Measurements from ENCODE around the gene RPS15A.
"Not testable (repeated sequence)": the region's sequence is repeated elsewhere in the genome, so short reads cannot be mapped to it uniquely, and the experiment has no call there.

RPS15A gene

GRCh38 chr16:18780460-18781026 lies 9.6 kb downstream of the RPS15A start:
- not testable (repeated sequence) for H3K27ac ChIP-seq (ENCODE audit: low read length); H3K4me3 ChIP-seq (ENCODE audit: low read length); DNase-seq (ENCODE audit: low read depth, low spot score); H3K27me3 ChIP-seq (ENCODE audit: control insufficient read depth, insufficient read depth, low read length); H3K9me3 ChIP-seq (ENCODE audit: control insufficient read depth, insufficient read depth, low read length); H3K4me1 ChIP-seq (ENCODE audit: control insufficient read depth, insufficient read depth, low read length)
- no CpG with 5 or more reads among the region's 8 CpGs for whole genome bisulfite sequencing (ENCODE audit: insufficient coverage, insufficient read length)
- peaks cover 24% of the 10 kb centered on the region for H3K36me3 ChIP-seq (ENCODE audit: control insufficient read depth, insufficient read depth, low read length)

GRCh38 chr16:18777664-18778063 lies 12.5 kb downstream of the RPS15A start:
- H3K9me3 ChIP-seq (ENCODE audit: control insufficient read depth, insufficient read depth, low read length); H3K4me1 ChIP-seq (ENCODE audit: control insufficient read depth, insufficient read depth, low read length); H3K27me3 ChIP-seq (ENCODE audit: control insufficient read depth, insufficient read depth, low read length); DNase-seq (ENCODE audit: low read depth, low spot score); H3K36me3 ChIP-seq (ENCODE audit: control insufficient read depth, insufficient read depth, low read length); H3K27ac ChIP-seq (ENCODE audit: low read length); H3K4me3 ChIP-seq (ENCODE audit: low read length): not testable (repeated sequence)
- WGBS (ENCODE audit: insufficient coverage, insufficient read length) = no CpG with 5 or more reads among the region's 1 CpG

GRCh38 chr16:18776334-18776733 lies 13.8 kb downstream of the RPS15A start:
- not testable (repeated sequence) for H3K4me3 ChIP-seq (ENCODE audit: low read length); H3K27me3 ChIP-seq (ENCODE audit: control insufficient read depth, insufficient read depth, low read length); H3K9me3 ChIP-seq (ENCODE audit: control insufficient read depth, insufficient read depth, low read length); H3K27ac ChIP-seq (ENCODE audit: low read length); H3K4me1 ChIP-seq (ENCODE audit: control insufficient read depth, insufficient read depth, low read length); H3K36me3 ChIP-seq (ENCODE audit: control insufficient read depth, insufficient read depth, low read length); DNase-seq (ENCODE audit: low read depth, low spot score)
- WGBS (ENCODE audit: insufficient coverage, insufficient read length) = no CpG with 5 or more reads among the region's 5 CpGs

GRCh38 chr16:18774651-18775050 lies 15.5 kb downstream of the RPS15A start:
- H3K27me3 ChIP-seq (ENCODE audit: control insufficient read depth, insufficient read depth, low read length) = not testable (repeated sequence)

GRCh38 chr16:18772171-18772570 lies 18.0 kb downstream of the RPS15A start:
- H3K4me1 ChIP-seq (ENCODE audit: control insufficient read depth, insufficient read depth, low read length); H3K27ac ChIP-seq (ENCODE audit: low read length); H3K9me3 ChIP-seq (ENCODE audit: control insufficient read depth, insufficient read depth, low read length); H3K36me3 ChIP-seq (ENCODE audit: control insufficient read depth, insufficient read depth, low read length); H3K27me3 ChIP-seq (ENCODE audit: control insufficient read depth, insufficient read depth, low read length); H3K4me3 ChIP-seq (ENCODE audit: low read length); DNase-seq (ENCODE audit: low read depth, low spot score): not testable (repeated sequence)
- no CpG with 5 or more reads among the region's 7 CpGs for WGBS (ENCODE audit: insufficient coverage, insufficient read length)

More at GRCh38 chr16:18774651-18775050, 15.5 kb downstream of the RPS15A start:
- not testable (repeated sequence) for H3K9me3 ChIP-seq (ENCODE audit: control insufficient read depth, insufficient read depth, low read length); H3K36me3 ChIP-seq (ENCODE audit: control insufficient read depth, insufficient read depth, low read length); DNase-seq (ENCODE audit: low read depth, low spot score); H3K27ac ChIP-seq (ENCODE audit: low read length); H3K4me3 ChIP-seq (ENCODE audit: low read length); H3K4me1 ChIP-seq (ENCODE audit: control insufficient read depth, insufficient read depth, low read length)
- no CpG with 5 or more reads among the region's 4 CpGs for WGBS (ENCODE audit: insufficient coverage, insufficient read length)

GRCh38 chr16:18770336-18770962 lies 19.7 kb downstream of the RPS15A start:
- no CpG with 5 or more reads among the region's 11 CpGs for WGBS (ENCODE audit: insufficient coverage, insufficient read length)
- H3K4me3 ChIP-seq (ENCODE audit: low read length); H3K27ac ChIP-seq (ENCODE audit: low read length); H3K9me3 ChIP-seq (ENCODE audit: control insufficient read depth, insufficient read depth, low read length); H3K27me3 ChIP-seq (ENCODE audit: control insufficient read depth, insufficient read depth, low read length); H3K4me1 ChIP-seq (ENCODE audit: control insufficient read depth, insufficient read depth, low read length); DNase-seq (ENCODE audit: low read depth, low spot score); H3K36me3 ChIP-seq (ENCODE audit: control insufficient read depth, insufficient read depth, low read length): not testable (repeated sequence)

- H3K27me3 ChIP-seq (ENCODE audit: control insufficient read depth, insufficient read depth, low read length); DNase-seq (ENCODE audit: low read depth, low spot score); H3K36me3 ChIP-seq (ENCODE audit: control insufficient read depth, insufficient read depth, low read length); H3K27ac ChIP-seq (ENCODE audit: low read length); H3K4me3 ChIP-seq (ENCODE audit: low read length); H3K9me3 ChIP-seq (ENCODE audit: control insufficient read depth, insufficient read depth, low read length); H3K4me1 ChIP-seq (ENCODE audit: control insufficient read depth, insufficient read depth, low read length): not testable (repeated sequence)
- WGBS (ENCODE audit: insufficient coverage, insufficient read length) = no CpG with 5 or more reads among the region's 7 CpGs
Measured at GRCh38 chr16:18767217-18767616, 22.9 kb downstream of the RPS15A start.

GRCh38 chr16:18762713-18763112 lies 27.4 kb downstream of the RPS15A start:
- not testable (repeated sequence) for H3K36me3 ChIP-seq (ENCODE audit: control insufficient read depth, insufficient read depth, low read length); H3K9me3 ChIP-seq (ENCODE audit: control insufficient read depth, insufficient read depth, low read length); H3K27ac ChIP-seq (ENCODE audit: low read length); H3K4me3 ChIP-seq (ENCODE audit: low read length); H3K4me1 ChIP-seq (ENCODE audit: control insufficient read depth, insufficient read depth, low read length); DNase-seq (ENCODE audit: low read depth, low spot score); H3K27me3 ChIP-seq (ENCODE audit: control insufficient read depth, insufficient read depth, low read length)
- no CpG with 5 or more reads among the region's 5 CpGs for WGBS (ENCODE audit: insufficient coverage, insufficient read length)

- not testable (repeated sequence) for H3K4me1 ChIP-seq (ENCODE audit: control insufficient read depth, insufficient read depth, low read length); H3K27ac ChIP-seq (ENCODE audit: low read length); H3K9me3 ChIP-seq (ENCODE audit: control insufficient read depth, insufficient read depth, low read length); DNase-seq (ENCODE audit: low read depth, low spot score); H3K27me3 ChIP-seq (ENCODE audit: control insufficient read depth, insufficient read depth, low read length); H3K4me3 ChIP-seq (ENCODE audit: low read length); H3K36me3 ChIP-seq (ENCODE audit: control insufficient read depth, insufficient read depth, low read length)
- no CpG with 5 or more reads among the region's 21 CpGs for WGBS (ENCODE audit: insufficient coverage, insufficient read length)
Measured at GRCh38 chr16:18759598-18760520, 30.3 kb downstream of the RPS15A start.

- not testable (repeated sequence) for H3K4me1 ChIP-seq (ENCODE audit: control insufficient read depth, insufficient read depth, low read length); DNase-seq (ENCODE audit: low read depth, low spot score)
- no CpG with 5 or more reads among the region's 10 CpGs for WGBS (ENCODE audit: insufficient coverage, insufficient read length)
Measured at GRCh38 chr16:18757960-18758660, 32.0 kb downstream of the RPS15A start.

More at GRCh38 chr16:18757960-18758660, 32.0 kb downstream of the RPS15A start:
- H3K9me3 ChIP-seq (ENCODE audit: control insufficient read depth, insufficient read depth, low read length); H3K27me3 ChIP-seq (ENCODE audit: control insufficient read depth, insufficient read depth, low read length); H3K4me3 ChIP-seq (ENCODE audit: low read length); H3K36me3 ChIP-seq (ENCODE audit: control insufficient read depth, insufficient read depth, low read length); H3K27ac ChIP-seq (ENCODE audit: low read length): not testable (repeated sequence)
